NCI-H510A (cell line): ENCODE results near the gene NACC1.

Experiments used
- DNase-seq: peaks from one replicate; lab custom pipeline; 2025; lab: John Stamatoyannopoulos, UW

Gene NACC1

DNA sequence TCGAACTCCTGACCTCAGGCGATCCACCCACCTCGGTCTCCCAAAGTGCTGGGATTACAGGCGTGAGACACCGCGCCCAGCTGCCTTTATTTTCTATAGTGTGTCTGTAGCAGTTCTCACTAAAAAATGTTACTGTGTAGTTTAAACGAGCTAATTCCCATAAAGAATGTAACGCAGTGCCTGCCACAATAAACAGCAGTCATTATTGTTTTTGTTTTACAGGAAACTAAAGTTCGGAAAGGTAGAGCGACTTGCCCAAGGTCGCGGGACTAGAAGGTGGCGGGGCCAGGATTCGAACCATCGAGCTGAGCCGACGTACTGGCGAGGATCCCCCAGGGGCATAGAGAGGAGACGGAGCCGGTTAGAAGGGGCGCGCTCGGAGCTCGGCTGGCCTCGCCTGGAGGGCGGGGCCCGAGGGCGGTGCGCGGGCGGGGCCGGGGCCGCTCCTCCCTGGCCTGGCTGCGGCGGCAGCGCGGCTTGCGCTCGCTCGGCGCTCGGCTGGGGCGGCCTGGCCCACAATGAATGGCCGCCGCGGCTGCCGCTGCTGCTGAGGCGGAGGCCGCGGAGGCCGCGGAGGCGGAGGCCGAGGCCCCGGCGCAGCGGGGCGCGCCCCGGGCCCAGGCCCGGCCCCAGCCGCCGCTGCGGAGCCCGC is at the start of gene NACC1:
TSS of gene NACC1 (plus strand) at position 493 of the 652 bp plus-strand sequence. CDS start 16,944 bp downstream, outside the sequence.
- peak; percentile 86 for DNase-seq

DNA sequence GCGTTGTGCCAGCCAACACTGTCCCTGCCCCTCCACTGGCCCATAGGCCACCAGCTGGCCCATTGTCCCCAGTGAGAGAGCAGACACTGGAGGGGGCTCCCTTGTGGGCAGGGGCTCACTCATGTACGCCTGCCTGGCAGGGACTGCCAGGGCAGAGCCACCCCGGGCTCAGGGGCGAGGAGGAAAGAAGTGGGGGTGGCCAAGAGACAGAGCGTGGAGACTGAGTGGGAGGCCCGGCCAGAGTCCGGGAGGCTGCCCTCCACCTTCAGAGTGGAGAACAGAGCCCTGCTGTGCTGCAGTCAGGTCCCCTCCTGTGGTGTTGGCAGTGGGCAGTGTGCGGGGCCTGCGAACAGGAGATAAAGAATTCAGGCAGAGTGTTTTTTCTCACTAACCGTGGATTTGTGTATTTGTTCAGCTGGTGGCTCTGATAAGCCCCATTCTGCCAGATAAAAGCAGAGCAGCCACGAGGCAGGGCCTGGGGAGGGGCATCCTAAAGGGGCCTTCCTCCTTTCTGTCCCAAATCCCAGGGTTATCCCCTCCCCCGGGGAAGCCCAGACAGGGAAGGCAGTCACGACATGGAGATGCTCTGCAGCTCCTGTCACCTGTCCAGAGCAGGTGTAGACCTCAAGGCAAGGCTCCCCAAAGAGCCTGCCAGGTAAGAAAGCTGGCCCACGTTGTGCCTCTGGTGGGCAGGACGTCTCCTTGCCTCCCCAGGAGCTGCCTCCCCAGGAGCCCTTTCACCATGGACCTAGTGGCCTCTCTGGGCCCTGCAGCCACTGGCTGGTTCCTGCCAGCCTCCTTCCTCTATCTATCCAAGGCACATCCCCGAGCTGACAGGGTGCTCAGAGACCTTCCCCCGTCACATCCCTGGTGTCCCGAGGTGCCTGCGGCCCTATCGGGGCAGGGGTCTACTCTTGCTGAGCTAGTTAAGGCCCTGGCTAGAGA is 48.4 kb upstream of the NACC1 start:
- no peak for DNase-seq

DNA sequence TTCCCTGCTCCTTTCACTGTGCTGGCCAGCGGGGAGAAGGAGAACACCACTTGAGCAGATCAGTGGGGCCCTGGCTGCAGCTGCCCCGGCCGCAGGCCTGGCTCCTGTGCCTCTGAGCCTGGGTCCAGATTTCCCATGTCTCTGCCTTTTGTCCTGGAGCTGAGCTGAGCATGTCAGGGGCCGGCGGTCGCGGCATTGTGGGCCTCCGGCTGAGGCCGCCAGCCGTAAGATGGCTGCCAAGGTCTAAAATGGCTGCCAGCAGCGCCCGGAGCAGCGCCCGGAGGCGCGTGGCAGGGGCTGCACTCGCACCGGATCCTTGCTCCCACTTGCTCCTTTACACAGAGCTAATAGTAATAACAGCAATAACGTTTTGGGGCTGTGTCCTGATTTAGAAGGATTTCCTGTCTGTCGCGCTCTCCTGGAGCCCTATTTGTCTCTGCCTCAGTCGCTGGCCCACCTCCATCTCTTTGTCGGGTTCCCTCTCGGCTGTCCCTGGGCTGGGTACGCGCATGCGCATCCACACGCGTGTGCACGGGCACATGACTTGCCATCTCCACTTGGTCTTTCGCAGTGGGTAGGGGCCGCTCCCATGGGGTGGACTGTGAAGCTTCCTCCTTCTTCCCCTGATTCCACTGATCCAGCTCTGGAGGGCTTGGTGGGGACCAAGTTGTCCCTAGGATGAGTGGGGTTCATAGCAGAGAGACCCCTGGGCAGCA is 47.5 kb upstream of the NACC1 start:
- no peak for DNase-seq

DNA sequence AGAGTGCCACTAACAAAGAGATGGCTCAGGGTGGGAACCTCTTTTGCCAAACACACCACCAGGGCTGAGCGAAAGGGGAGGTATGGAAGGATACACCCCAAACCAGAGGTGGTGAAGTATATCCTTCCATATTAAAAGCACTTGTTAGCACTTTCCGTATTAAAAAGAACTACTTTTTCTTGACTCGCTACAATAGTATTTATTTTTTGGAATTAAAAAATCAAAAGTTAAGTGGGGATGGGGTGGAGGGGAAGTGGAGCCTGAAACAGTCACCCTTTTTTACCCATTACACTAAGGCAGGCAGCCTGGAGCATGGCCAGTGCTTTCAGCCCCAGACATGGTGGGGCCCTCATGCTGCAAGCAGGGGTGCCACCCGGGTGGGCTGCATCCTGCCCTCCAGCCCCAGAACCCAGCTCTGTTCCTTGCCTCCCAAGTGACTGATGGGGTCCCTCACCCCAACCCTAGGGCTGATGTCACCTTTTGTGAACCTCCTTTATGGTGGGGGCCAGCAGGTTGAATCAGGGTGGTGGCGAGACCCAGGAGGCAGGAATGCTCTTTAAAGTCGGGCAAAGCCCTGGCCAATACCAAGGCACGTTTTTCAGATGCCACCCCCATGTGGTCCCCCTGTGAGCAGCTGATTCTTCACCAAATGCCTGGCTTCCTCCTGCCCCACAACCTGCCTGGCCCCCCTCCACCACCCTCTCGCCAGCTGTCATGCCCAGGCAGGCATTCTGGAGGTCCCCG is 46.4 kb upstream of the NACC1 start:
- no peak for DNase-seq

DNA sequence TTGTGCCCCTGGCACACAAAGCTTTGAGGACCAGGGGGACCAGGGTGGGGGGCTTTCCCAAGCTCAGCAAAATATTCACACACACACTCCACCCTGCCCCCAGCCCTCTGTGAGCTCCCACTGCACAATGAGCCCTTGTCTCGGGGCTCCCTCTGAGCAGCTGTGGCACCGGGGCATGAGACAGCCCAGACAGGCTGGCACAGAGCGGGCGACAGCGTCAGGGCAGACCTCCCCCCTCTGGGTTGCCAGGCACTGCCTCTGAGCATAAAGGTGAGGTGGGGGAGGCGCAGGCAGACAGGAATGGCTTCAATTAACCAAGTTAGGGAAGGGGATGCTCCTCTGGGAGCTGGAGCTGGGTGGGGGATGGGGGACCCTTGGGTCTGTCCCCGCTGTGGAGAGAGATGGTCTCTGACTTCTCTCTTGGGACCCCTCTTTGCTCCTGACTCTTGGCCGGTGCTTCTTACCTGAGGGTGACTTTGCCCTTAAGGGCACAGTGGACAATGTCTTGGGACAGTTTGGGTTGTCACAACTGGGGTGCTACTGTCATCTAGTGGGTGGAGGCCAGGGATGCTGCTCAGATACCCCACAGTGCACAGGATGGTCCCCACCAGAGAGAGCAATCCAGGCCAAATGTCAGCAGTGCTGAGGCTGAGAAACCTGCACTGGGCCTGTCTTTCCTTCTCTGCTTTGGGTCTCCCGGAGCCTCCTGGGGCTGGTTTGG is 45.7 kb upstream of the NACC1 start:
- DNase-seq, result no peak

DNA sequence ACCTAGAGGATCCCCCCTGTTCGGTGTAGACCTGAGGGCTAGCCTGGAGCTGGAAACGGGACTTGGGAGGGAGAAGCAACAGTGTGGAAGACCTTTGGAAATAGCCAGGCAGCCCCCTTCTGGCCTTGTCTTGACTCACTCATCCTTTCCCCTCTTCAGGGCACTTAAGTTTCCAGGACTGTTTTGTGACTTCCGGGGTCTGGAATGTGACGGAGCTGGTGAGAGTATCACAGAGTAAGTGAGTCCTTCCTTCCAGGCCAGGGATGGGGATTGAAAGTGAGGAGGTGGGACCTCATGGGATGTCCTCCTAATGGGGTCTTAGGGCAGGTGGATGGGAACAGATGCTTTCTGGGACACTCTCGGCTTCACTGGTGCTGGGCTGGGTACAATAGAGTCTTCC is 44.8 kb upstream of the NACC1 start:
- no peak for DNase-seq

DNA sequence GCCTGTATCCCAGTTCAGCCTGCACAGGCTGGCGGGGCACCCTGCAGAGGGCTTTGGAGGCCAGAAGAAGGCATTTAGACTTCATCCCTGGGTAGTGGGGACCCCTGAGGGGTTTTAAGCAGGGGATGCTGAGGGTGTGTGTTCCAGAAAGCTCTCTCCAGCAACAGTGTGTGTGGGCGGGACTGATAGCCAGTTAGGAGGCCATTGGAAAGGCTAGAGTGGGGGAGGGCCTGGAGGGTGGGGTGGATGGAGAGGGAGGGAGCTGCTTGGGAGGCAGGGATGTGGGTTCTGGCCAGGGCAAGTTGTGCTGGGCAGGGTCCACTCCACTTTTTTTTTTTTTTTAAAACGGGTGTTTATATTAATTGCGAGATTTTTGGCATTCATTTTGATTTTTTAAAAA is 43.7 kb upstream of the NACC1 start:
- no peak for DNase-seq

DNA sequence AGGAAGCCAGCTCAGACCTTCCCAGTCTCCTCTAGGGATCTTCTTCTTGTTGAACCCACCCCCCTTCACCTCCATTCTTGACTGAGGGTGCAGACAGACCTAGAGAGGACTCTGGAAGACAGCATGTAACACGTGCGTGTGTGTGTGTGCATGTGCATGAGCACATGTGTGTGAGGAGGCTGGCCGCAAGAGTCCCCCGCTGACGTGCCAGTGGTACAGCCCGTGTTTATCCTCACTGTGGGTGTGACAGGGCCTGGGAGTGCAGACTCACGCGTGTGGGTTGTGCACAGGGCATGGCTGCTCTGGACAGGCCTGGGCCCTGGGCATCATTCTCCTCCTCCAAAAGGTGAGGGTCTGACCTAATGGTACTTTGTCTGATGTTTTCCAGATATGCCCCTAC is 41.7 kb upstream of the NACC1 start:
- DNase-seq, result no peak

DNA sequence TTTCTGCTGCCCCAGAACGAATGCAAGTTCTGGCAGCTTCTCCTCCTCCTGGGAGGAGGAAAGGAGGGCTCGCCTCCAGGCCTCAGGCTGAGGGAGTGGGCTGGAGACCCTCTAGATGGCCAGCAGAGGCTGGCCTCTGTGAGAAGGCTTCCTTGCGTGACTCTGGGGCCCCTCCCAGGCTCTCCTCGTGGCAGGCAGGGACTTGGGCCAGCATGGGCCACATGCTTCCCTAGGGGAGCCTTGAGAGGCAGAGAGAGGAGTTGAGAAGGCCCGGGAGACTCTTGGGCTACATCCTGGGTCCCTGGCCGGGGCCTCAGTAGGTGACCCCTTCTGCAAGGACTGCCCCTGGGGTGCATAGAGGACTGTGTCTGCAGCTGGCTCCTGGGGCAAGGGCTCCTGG is 41.3 kb upstream of the NACC1 start:
- DNase-seq, result no peak

DNA sequence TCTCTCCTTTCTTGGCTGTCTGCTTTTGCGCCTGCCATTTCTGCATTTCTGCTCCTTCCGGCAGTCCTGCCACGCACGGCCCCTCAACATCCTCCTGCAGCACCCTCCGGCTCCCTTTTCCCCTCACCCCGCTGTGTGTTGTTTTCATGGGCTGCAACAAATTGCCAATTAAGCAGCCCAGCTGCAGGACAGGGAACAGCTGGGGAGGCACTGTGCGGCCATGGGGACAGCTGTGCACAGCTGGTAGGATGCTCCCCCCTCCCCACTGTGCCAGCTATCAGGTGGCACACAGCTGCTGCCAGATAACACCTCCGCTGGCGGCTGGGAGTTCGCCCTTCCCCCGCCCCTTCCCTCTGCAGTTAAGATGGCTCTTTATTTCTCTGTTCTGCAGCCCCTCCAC is 40.8 kb upstream of the NACC1 start:
- no peak for DNase-seq

DNA sequence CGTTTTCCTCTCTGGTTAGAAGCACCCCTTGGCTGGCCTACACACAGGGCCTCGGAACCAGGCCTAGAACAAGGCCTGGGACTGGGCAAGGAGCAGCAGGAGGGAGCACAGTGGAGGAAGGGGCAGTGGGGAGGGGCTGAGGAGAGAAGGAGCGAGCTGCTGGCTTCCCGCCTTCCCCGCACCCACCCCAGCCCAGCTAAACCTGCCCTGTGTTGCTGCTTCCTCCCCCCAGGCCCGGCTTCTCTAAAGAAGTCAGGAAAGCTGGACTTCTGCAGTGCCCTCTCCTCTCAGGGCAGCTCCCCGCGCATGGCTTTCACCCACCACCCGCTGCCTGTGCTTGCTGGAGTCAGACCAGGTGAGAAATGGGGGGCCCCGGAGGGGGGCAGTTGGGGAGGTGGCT is 39.7 kb upstream of the NACC1 start:
- DNase-seq, result no peak

DNA sequence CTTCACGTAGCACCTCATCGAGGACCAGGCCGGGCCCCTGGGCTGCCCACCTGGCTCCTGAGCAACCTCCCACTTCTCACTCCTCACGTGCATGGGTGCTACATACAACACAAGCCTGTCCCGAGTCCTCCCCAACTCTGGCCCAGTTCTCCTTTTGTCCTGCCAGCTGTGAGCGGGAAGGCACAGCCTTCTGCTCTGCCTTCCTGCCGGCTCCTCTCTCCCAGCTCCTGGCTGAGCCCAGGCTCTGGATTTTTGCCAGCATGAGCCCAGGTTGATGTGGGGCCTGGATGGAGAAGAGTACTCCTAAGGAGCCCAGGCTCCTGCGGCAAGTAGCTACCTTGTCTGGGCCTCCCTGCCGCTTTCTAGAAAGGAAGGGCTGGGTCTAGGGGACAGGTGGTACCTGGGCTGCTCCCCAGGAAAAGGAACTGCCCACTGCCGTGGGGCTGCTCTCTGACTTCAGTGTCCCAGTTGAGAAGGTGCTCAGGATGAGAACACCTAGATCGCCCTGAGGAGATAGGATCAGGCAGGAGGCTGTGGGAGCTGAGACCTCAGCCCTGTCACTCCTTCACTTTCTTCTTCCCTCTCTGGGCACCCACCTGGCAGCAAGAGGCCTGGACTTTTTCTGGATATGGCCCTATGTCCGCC is 39.0 kb upstream of the NACC1 start:
- no peak for DNase-seq

DNA sequence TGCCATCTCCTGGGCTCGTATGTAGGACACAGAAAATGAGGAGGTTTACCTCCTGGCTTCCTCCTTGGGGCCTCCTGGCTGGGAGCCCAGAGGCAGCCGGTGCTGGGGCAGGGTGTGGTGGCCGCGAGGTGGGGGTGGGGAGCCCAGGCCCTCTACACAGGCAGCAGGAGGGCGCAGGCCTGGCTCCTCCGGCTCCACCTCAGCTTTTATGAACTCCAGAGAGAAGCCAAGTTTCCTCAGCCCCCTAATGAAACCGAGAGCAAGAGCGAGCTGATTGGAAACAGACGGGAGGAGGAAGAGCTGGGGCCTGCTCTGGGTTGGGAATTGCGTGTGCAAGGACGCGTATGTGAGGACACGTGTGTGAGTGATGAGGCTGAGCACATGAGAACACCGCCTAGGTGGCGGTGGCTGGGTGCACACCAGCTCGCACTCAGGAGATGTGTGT is 38.5 kb upstream of the NACC1 start:
- DNase-seq, result no peak

DNA sequence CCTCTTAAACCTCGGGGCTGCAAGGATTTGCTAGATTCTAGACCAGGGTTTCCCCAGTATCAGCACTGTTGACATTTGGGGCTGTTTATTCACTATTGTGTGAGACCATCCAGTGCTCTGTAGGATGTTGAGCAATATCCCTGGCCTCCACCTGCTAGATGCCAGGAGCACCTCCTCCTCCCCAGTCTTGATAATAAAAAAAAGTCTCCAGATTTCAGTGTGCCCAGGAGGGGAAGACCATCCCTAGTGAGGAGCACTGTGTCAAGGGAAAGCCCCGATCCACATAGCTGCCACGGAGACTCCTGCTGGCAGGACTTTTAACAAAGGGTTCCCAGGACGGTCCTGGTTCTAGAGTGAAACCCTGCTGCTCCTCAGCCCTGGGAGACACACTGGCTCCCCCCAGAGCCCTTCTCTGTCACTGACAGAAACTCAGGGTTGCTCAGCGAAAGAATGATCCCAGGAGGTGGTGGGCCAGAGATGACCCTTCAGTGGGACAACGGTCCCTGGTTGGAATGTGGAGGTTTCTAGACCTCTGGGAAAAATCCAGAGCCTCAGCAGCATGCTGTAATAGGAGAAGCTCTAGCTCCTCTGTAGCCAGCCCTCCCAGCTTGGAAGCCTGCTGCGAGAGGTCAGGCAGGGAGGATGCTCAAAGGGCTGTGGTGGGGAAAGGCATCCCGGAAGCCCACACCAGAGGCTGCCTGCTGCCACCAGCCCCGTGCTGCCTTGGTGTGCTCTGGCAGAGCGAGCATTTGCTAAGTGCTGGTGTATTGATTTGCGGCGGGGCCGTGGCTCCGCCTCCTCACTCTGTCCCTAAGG is 35.7 kb upstream of the NACC1 start:
- peak; percentile 57 for DNase-seq

DNA sequence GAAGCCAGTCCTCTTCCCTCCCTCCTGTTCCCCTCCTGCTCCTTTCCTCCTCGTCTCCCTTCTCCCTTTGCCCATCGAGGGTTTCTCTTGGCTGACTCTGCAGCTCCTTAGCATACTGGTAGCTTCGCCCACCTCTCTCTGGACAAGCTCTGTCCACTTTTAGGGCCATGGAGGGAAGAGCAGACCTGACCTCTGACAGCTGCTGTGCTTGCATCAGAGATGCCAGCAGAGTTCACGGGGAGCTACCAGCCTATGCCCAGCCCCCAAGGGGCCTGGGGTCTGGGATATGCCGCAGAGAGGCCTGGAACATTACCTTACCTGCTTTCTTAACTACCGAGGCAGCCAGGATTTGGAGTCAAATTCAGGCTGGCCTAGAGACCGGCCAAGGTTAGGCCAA is 35.1 kb upstream of the NACC1 start:
- DNase-seq, result no peak

DNA sequence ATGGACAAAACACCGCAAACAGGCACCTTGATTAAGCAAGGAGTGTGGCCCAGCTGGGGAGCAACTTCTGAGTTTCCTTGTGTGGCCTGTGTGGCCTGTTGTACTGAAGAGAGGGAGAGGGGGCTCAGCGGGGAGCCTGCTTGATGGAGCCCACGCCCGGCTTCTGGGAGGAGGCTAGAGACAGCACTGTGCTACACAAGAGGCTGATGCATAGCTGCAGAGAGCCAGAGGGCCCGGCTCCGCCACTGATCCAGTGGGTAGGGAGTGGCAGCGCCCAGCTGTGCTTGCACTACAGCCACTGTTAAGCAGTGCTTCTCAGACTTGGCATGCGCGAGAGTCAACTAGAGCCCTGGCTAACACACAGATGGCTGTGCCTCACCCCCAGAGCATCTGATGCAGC is 34.4 kb upstream of the NACC1 start:
- DNase-seq, result no peak

DNA sequence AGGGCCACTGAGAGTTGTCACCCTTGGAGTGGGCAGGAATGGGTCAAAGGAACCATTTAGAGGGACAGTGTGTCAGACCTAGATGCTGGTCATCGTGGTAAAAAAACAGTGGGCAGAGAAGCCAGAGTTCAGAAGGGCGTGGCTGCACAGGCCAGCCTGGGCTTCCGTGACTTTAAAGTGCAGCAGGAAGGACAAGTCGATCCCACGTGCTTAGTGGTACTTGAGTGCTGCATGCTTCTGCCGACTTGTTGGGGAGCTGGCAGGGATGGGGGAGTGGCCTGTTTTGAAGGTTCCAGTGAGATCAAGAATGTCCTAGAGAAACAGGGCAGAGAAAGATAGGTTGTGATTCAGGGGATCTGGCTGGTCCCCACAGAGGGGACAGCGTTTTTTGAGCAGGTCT is 32.4 kb upstream of the NACC1 start:
- no peak for DNase-seq

DNA sequence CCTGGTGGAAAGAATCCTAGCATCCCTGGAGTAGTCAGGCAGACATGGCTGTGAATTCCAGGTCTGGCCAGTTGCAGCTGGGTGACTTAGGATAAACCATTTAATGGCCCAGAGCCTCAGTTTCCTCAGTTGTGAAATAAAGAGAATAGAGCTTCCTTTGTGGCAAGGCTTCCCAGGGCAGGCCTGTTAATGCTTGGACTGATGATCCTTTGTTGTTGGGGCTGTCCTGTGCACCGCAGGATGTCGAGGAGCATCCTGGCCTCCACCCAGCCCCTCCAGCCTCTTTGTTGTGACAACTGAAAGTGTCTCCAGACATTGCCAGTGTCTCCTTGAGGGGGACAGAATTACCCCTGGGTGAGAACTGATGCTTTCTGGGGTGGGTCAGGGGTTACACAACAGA is 31.7 kb upstream of the NACC1 start:
- DNase-seq, result no peak

DNA sequence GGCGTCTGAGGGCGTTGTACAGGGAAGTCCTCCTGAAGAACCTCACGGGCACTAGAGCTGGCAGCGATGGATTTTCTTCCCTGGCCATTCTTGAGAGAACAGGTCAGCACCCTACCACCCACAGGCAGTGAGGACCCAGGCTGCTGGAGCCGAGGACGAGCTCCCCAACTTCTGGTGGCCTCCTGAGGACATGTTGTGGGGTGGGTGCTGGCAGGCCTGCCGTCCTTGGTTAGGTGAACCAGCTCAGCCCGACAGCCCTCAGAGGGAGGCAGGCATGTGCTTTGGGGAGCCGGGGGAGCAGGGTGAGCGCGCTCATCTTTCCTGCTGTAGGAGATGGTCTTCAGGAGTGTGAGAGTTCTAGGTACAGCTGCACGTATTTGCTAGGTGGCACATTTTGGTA is 30.8 kb upstream of the NACC1 start:
- no peak for DNase-seq
